Trophoblast cell (in vitro differentiated cells and primary cell): ENCODE data around the gene OXTR.

Experiments used
- DNase-seq, 2 donors: peaks; one replicate each; pipeline ENCODE4 v3.0.0-alpha.2; 2016
- H2AFZ ChIP-seq: 2 replicates; pipeline ENCODE4 v1.6.1; 2013; ENCODE audit warnings: low read length, moderate library complexity, mild to moderate bottlenecking; ENCODE audit not compliant: insufficient read depth, poor library complexity
- H2AK5ac ChIP-seq: 2 replicates; pipeline ENCODE4 v1.6.1; 2013; ENCODE audit warnings: mild to moderate bottlenecking, low read length
- H2BK120ac ChIP-seq: 2 replicates; pipeline ENCODE4 v1.6.1; 2013; ENCODE audit warnings: low read length, mild to moderate bottlenecking, moderate library complexity; ENCODE audit not compliant: insufficient read depth, poor library complexity
- H2BK12ac ChIP-seq: 2 replicates; pipeline ENCODE4 v1.6.1; 2013; ENCODE audit warnings: mild to moderate bottlenecking, low read length, moderate library complexity
- H2BK5ac ChIP-seq: 2 replicates; pipeline ENCODE4 v1.6.1; 2013; ENCODE audit warnings: low read length, low read depth, moderate library complexity, mild to moderate bottlenecking; ENCODE audit not compliant: poor library complexity
- H3K14ac ChIP-seq: 2 replicates; pipeline ENCODE4 v1.6.1; 2013; ENCODE audit warnings: mild to moderate bottlenecking, low read length
- H3K18ac ChIP-seq: 2 replicates; pipeline ENCODE4 v1.6.1; 2013; ENCODE audit warnings: mild to moderate bottlenecking, low read length
- H3K23ac ChIP-seq: 2 replicates; pipeline ENCODE4 v1.6.1; 2013; ENCODE audit warnings: low read length
- H3K27ac ChIP-seq: 2 replicates; pipeline ENCODE4 v1.5.1; 2013; ENCODE audit warnings: low read depth, mild to moderate bottlenecking, inconsistent platforms, low read length, moderate library complexity
- H3K27me3 ChIP-seq: 2 replicates; pipeline ENCODE4 v1.6.1; 2013; ENCODE audit warnings: inconsistent platforms, mild to moderate bottlenecking, low read length, moderate library complexity; ENCODE audit not compliant: insufficient read depth
- H3K36me3 ChIP-seq, 2 experiments: 1 replicate in 1 of 2; 2 replicates in 1 of 2; pipeline ENCODE4 v1.6.1; 2013; ENCODE audit warnings: low read length in 2 of 2, mild to moderate bottlenecking in 2 of 2, moderate library complexity in 1 of 2; ENCODE audit not compliant: insufficient read depth in 2 of 2, control insufficient read depth in 1 of 2
- H3K4ac ChIP-seq: 2 replicates; pipeline ENCODE4 v1.6.1; 2013; ENCODE audit warnings: low read depth, mild to moderate bottlenecking, low read length, moderate library complexity
- H3K4me1 ChIP-seq, 2 experiments: 1 replicate in 1 of 2; 2 replicates in 1 of 2; pipeline ENCODE4 v1.6.1; 2013; ENCODE audit warnings: low read length in 2 of 2, mild to moderate bottlenecking in 2 of 2, moderate library complexity in 1 of 2; ENCODE audit not compliant: insufficient read depth in 2 of 2, control insufficient read depth in 1 of 2
- H3K4me2 ChIP-seq: 2 replicates; pipeline ENCODE4 v1.6.1; 2013; ENCODE audit warnings: inconsistent platforms, mild to moderate bottlenecking, low read length, moderate library complexity
- H3K4me3 ChIP-seq: 2 replicates; pipeline ENCODE4 v1.5.1; 2013; ENCODE audit warnings: mild to moderate bottlenecking, low read depth, low read length, inconsistent platforms
- H3K79me1 ChIP-seq: one replicate; pipeline ENCODE4 v1.6.1; 2013; ENCODE audit warnings: low read length
- H3K79me2 ChIP-seq: 2 replicates; pipeline ENCODE4 v1.6.1; 2013; ENCODE audit warnings: low read length, mild to moderate bottlenecking; ENCODE audit not compliant: control insufficient read depth, insufficient read depth, poor library complexity
- H3K9ac ChIP-seq: 2 replicates; pipeline ENCODE4 v1.6.1; 2013; ENCODE audit warnings: mild to moderate bottlenecking, low read length
- H3K9me3 ChIP-seq: 2 replicates; pipeline ENCODE4 v1.6.1; 2013; ENCODE audit warnings: low read depth, mild to moderate bottlenecking, control low read depth, inconsistent platforms, low read length; ENCODE audit not compliant: insufficient read depth
- H4K12ac ChIP-seq: 2 replicates; pipeline ENCODE4 v1.6.1; 2013; ENCODE audit warnings: low read depth, mild to moderate bottlenecking, low read length, moderate library complexity
- H4K8ac ChIP-seq: 2 replicates; pipeline ENCODE4 v1.6.1; 2013; ENCODE audit warnings: low read depth, mild to moderate bottlenecking, low read length, moderate library complexity
- H4K91ac ChIP-seq: one replicate; pipeline ENCODE4 v1.6.1; 2013; ENCODE audit warnings: low read depth, mild to moderate bottlenecking, low read length, moderate library complexity
- WGBS: extraction: QIAGEN DNeasy Blood & Tissue Kit; methylation state at CpG from one replicate; pipeline ENCODE4 v1.1.7; 2013; ENCODE audit warnings: missing lambda C conversion rate; ENCODE audit not compliant: insufficient read length, insufficient coverage; ENCODE audit errors: extremely low coverage; 5-methylcytosine and 5-hydroxymethylcytosine counted together

OXTR gene

GRCh38 chr3:8756671-8757070 lies 12.7 kb downstream of the OXTR start:
- H3K4me2 ChIP-seq: no peak overlapping the region
- H3K4ac ChIP-seq: no peak overlapping the region
- H3K18ac ChIP-seq: no peak overlapping the region
- H3K4me1 ChIP-seq: no peaks in the 10 kb centered on the region
- H3K9ac ChIP-seq: no peak overlapping the region
- H2BK12ac ChIP-seq: no peak overlapping the region
- peaks cover 1% of the 10 kb centered on the region for H3K9me3 ChIP-seq
- H4K91ac ChIP-seq: no peak overlapping the region
- no peak overlapping the region for H3K27ac ChIP-seq
- H3K36me3 ChIP-seq: peaks cover 3 to 4% of the 10 kb centered on the region in 2 experiments
- no peak overlapping the region for H2AFZ ChIP-seq
- DNase-seq: no peak
- no peak overlapping the region for H2AK5ac ChIP-seq
- no peaks in the 10 kb centered on the region for H3K79me1 ChIP-seq
- no peak overlapping the region for H3K23ac ChIP-seq
- no peak overlapping the region for H4K12ac ChIP-seq
- H2BK120ac ChIP-seq: no peak overlapping the region
- H3K79me2 ChIP-seq: no peaks in the 10 kb centered on the region
- no peak overlapping the region for H3K14ac ChIP-seq
- WGBS: no CpG with 5 or more reads among the region's 7 CpGs
- H2BK5ac ChIP-seq: no peak overlapping the region
- H3K4me3 ChIP-seq: no peak overlapping the region
- no peak overlapping the region for H4K8ac ChIP-seq
- H3K27me3 ChIP-seq: no peaks in the 10 kb centered on the region

DNA sequence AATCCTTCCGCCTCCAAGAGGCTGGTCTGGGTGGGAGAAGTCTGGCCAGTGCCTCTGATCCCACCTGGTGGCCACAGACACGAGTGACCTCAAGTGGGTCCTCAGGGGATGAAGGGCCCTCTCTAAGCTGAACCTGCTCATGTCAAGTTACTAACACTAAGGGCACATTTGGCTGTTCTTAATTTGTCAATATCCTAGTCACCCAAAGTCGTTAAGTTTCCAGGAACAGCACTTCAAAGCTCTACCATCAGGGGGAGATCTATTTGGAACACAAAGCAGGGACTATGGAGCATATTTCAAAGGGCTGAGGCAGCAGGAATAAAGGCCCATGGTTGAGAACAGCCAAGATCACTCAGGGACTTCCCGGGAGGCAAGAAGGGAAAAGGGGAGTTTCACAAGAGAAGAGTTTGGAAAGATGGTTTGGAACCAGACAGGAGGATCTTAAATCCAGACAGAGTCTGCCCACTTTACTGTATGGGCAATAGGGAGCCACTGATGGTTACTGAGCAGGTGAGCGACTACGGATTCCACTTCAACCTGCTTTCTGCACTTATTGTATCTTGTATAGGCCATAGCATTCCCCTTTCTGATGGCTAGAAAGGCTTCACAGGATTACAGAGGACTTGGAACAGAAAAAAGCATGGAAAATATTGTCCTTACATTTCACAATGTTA lies 13.7 kb downstream of the OXTR start:
- H3K79me1 ChIP-seq: no peaks in the 10 kb centered on the region
- WGBS: no CpG with 5 or more reads among the region's 6 CpGs

GRCh38 chr3:8755097-8755496 lies 14.3 kb downstream of the OXTR start:
- no peak overlapping the region for H2BK120ac ChIP-seq

More for the DNA sequence above, 13.7 kb downstream of the OXTR start:
- no peak overlapping the region for H4K8ac ChIP-seq
- H3K36me3 ChIP-seq: peaks cover 2 to 3% of the 10 kb centered on the region in 2 experiments
- no peak overlapping the region for H4K91ac ChIP-seq
- no peak overlapping the region for H2BK12ac ChIP-seq
- no peak overlapping the region for H3K23ac ChIP-seq
- H3K4me3 ChIP-seq: no peak overlapping the region
- H3K4me1 ChIP-seq: no peaks in the 10 kb centered on the region
- H2BK120ac ChIP-seq: no peak overlapping the region
- no peak overlapping the region for H4K12ac ChIP-seq
- no peak overlapping the region for H2AK5ac ChIP-seq
- no peak overlapping the region for H3K14ac ChIP-seq
- H3K9me3 ChIP-seq: peaks cover 1% of the 10 kb centered on the region
- no peak overlapping the region for H3K4me2 ChIP-seq
- H2AFZ ChIP-seq: no peak overlapping the region
- H3K18ac ChIP-seq: no peak overlapping the region
- DNase-seq: peak in 1 of 2 donors; percentile 38
- no peak overlapping the region for H3K4ac ChIP-seq
- H3K9ac ChIP-seq: no peak overlapping the region
- H3K27ac ChIP-seq: no peak overlapping the region
- H3K27me3 ChIP-seq: no peaks in the 10 kb centered on the region
- no peaks in the 10 kb centered on the region for H3K79me2 ChIP-seq
- no peak overlapping the region for H2BK5ac ChIP-seq

GRCh38 chr3:8752832-8753231 lies 16.6 kb downstream of the OXTR start:
- Histone ChIP-seq H4K91ac (no peak overlapping the region), H3K4me1 (no peaks in the 10 kb centered on the region), H3K4me2 (no peak overlapping the region), H4K8ac (no peak overlapping the region), H3K36me3 (peaks cover 2 to 3% of the 10 kb centered on the region in 2 experiments), H3K4ac (no peak overlapping the region), H3K79me1 (no peaks in the 10 kb centered on the region), H3K4me3 (peak overlapping the region; percentile 21), H3K18ac (no peak overlapping the region), H3K9ac (peak overlapping the region; percentile 29), H4K12ac (no peak overlapping the region), H3K79me2 (no peaks in the 10 kb centered on the region), H2BK12ac (no peak overlapping the region), H3K27me3 (no peaks in the 10 kb centered on the region), H2AK5ac (no peak overlapping the region), H3K23ac (no peak overlapping the region), H2AFZ (no peak overlapping the region), H3K27ac (no peak overlapping the region), H2BK120ac (no peak overlapping the region), H3K14ac (no peak overlapping the region), H2BK5ac (no peak overlapping the region), H3K9me3 (no peaks in the 10 kb centered on the region)
- no CpG with 5 or more reads among the region's 14 CpGs for WGBS
- no peak for DNase-seq

More at GRCh38 chr3:8755097-8755496, 14.3 kb downstream of the OXTR start:
- no peak overlapping the region for H2BK12ac ChIP-seq
- H4K91ac ChIP-seq: no peak overlapping the region
- H3K27ac ChIP-seq: no peak overlapping the region
- H3K4me2 ChIP-seq: no peak overlapping the region
- H3K36me3 ChIP-seq: peaks cover 2 to 3% of the 10 kb centered on the region in 2 experiments
- no peak overlapping the region for H4K12ac ChIP-seq
- H4K8ac ChIP-seq: no peak overlapping the region
- H3K9ac ChIP-seq: no peak overlapping the region
- peaks cover 1% of the 10 kb centered on the region for H3K9me3 ChIP-seq
- H3K4me1 ChIP-seq: no peaks in the 10 kb centered on the region
- no peak for DNase-seq
- no peak overlapping the region for H2BK5ac ChIP-seq
- H2AK5ac ChIP-seq: no peak overlapping the region
- no peaks in the 10 kb centered on the region for H3K27me3 ChIP-seq
- no peaks in the 10 kb centered on the region for H3K79me2 ChIP-seq
- H3K14ac ChIP-seq: no peak overlapping the region
- no CpG with 5 or more reads among the region's 3 CpGs for WGBS
- H3K79me1 ChIP-seq: no peaks in the 10 kb centered on the region
- H3K4ac ChIP-seq: no peak overlapping the region
- H2AFZ ChIP-seq: no peak overlapping the region
- H3K23ac ChIP-seq: no peak overlapping the region
- H3K18ac ChIP-seq: no peak overlapping the region
- no peak overlapping the region for H3K4me3 ChIP-seq
